Sigmoid colon (tissue), 3 donors: ENCODE results near the gene ASB16.

Experiments used
- POLR2A ChIP-seq, 2 donors: fragments of 450-650 bp; IDR thresholded peaks; one replicate each; pipeline ENCODE4 v1.6.1; 2016; ENCODE audit warnings: antibody characterized with exemption in 2 of 2, mild to moderate bottlenecking in 2 of 2, moderate library complexity in 2 of 2
- TF ChIP-seq, protein P1 (sequence below), 4 experiments: fragments of 450-650 bp in 3 of 4; fragments of 200-600 bp in 1 of 4; IDR thresholded peaks; one replicate each; pipeline ENCODE4 v1.5.1; 2016 to 2019; ENCODE audit warnings: antibody characterized with exemption in 4 of 4, mild to moderate bottlenecking in 3 of 4, moderate library complexity in 2 of 4

- TF ChIP-seq, protein P1, sequence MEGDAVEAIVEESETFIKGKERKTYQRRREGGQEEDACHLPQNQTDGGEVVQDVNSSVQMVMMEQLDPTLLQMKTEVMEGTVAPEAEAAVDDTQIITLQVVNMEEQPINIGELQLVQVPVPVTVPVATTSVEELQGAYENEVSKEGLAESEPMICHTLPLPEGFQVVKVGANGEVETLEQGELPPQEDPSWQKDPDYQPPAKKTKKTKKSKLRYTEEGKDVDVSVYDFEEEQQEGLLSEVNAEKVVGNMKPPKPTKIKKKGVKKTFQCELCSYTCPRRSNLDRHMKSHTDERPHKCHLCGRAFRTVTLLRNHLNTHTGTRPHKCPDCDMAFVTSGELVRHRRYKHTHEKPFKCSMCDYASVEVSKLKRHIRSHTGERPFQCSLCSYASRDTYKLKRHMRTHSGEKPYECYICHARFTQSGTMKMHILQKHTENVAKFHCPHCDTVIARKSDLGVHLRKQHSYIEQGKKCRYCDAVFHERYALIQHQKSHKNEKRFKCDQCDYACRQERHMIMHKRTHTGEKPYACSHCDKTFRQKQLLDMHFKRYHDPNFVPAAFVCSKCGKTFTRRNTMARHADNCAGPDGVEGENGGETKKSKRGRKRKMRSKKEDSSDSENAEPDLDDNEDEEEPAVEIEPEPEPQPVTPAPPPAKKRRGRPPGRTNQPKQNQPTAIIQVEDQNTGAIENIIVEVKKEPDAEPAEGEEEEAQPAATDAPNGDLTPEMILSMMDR (IDR thresholded peaks at IDR 0.05), result peak; percentile 29 to 57 (median 50)
- no peak for TF ChIP-seq POLR2A (IDR thresholded peaks at IDR 0.05)
These were observed 33.4 kb downstream of the ASB16 start for GRCh38 chr17:44203731-44204440.
